Gastroesophageal sphincter (tissue), 3 donors: ENCODE data around the gene AKIP1.

Experiments used
- EP300 ChIP-seq: sonication (generic); formaldehyde crosslinking; IDR thresholded peaks from one replicate; pipeline ENCODE4 v1.6.1; 2017; ENCODE audit warnings: antibody characterized with exemption, mild to moderate bottlenecking
- TF ChIP-seq, protein P1 (sequence below), 4 experiments: fragments of 200-600 bp in 2 of 4; fragments of 450-650 bp in 2 of 4; sonication (generic) in 1 of 4; IDR thresholded peaks; one replicate each; pipeline ENCODE4 v1.5.1; 2017 to 2019; ENCODE audit warnings: antibody characterized with exemption in 4 of 4, mild to moderate bottlenecking in 2 of 4, moderate library complexity in 2 of 4

DNA sequence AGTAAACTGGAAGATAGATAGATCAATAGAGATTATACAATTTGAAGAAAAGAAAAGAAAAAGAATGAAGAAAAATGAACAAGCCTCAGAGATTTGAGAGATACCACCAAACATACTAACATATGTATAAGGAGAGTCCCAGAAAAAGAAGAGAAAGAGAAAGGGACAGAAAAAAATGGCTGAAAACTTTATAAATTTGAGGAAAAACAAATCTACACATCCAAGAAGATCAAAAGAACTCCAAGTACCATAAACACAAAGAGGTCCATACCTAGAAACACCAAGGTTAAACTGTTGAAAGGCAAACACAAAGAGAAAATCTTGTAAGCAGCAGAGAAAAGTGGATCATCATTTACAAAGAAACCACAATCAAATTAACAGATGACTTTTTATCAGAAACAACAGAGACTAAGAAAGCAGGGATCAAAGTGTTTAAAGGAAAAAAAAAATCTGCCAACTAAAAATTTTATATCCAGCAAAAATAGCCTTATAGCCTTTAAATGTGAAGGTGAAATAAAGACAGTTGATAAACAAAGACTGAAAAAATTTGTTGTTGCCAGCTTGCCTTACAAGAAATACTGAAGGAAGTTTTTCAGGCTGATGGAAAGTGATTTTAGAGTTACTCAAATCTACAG lies 11.8 kb upstream of the AKIP1 start:
- TF ChIP-seq, protein P1, sequence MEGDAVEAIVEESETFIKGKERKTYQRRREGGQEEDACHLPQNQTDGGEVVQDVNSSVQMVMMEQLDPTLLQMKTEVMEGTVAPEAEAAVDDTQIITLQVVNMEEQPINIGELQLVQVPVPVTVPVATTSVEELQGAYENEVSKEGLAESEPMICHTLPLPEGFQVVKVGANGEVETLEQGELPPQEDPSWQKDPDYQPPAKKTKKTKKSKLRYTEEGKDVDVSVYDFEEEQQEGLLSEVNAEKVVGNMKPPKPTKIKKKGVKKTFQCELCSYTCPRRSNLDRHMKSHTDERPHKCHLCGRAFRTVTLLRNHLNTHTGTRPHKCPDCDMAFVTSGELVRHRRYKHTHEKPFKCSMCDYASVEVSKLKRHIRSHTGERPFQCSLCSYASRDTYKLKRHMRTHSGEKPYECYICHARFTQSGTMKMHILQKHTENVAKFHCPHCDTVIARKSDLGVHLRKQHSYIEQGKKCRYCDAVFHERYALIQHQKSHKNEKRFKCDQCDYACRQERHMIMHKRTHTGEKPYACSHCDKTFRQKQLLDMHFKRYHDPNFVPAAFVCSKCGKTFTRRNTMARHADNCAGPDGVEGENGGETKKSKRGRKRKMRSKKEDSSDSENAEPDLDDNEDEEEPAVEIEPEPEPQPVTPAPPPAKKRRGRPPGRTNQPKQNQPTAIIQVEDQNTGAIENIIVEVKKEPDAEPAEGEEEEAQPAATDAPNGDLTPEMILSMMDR (IDR thresholded peaks at IDR 0.05) = no peak
- no peak for TF ChIP-seq EP300
